Mesenchymal stem cell (in vitro differentiated cells and primary cell): ENCODE data around the gene F13A1.

Source experiments
- DNase-seq: peaks from one replicate; pipeline ENCODE4 v3.0.0-alpha.2; 2013
- H2AFZ ChIP-seq: one replicate; pipeline ENCODE4 v1.6.1; 2013; ENCODE audit warnings: low read depth, mild to moderate bottlenecking, control low read depth, inconsistent platforms, low read length, moderate library complexity
- H2AK5ac ChIP-seq: 2 replicates; pipeline ENCODE4 v1.6.1; 2013; ENCODE audit warnings: low read length, moderate library complexity, mild to moderate bottlenecking, inconsistent platforms; ENCODE audit not compliant: severe bottlenecking
- H2BK120ac ChIP-seq: one replicate; pipeline ENCODE4 v1.6.1; 2013; ENCODE audit warnings: low read depth, mild to moderate bottlenecking, inconsistent platforms, low read length, moderate library complexity
- H2BK12ac ChIP-seq, 2 experiments: one replicate each; pipeline ENCODE4 v1.6.1; 2013; ENCODE audit warnings: inconsistent platforms in 2 of 2, low read length in 2 of 2, mild to moderate bottlenecking in 2 of 2, moderate library complexity in 2 of 2, control low read depth in 1 of 2
- H2BK15ac ChIP-seq: one replicate; pipeline ENCODE4 v1.6.1; 2013; ENCODE audit warnings: mild to moderate bottlenecking, low read depth, inconsistent platforms; ENCODE audit not compliant: poor library complexity, severe bottlenecking
- H2BK5ac ChIP-seq: 2 replicates; pipeline ENCODE4 v1.6.1; 2013; ENCODE audit warnings: low read depth, mild to moderate bottlenecking, low read length, control low read depth, inconsistent platforms; ENCODE audit not compliant: poor library complexity, severe bottlenecking
- H3K14ac ChIP-seq, 2 experiments: one replicate each; pipeline ENCODE4 v1.6.1; 2013; ENCODE audit warnings: inconsistent platforms in 2 of 2, low read length in 2 of 2, control low read depth in 1 of 2, mild to moderate bottlenecking in 1 of 2, moderate library complexity in 1 of 2
- H3K18ac ChIP-seq, 2 experiments: one replicate each; pipeline ENCODE4 v1.6.1; 2013; ENCODE audit warnings: inconsistent platforms in 2 of 2, low read length in 2 of 2, control low read depth in 1 of 2, low read depth in 1 of 2, mild to moderate bottlenecking in 1 of 2
- H3K23ac ChIP-seq, 2 experiments: one replicate each; pipeline ENCODE4 v1.6.1; 2013; ENCODE audit warnings: inconsistent platforms in 2 of 2, low read length in 2 of 2, mild to moderate bottlenecking in 2 of 2, moderate library complexity in 2 of 2, control low read depth in 1 of 2
- H3K27ac ChIP-seq: 2 replicates; pipeline ENCODE4 v1.5.1; 2013; ENCODE audit warnings: mild to moderate bottlenecking, moderate library complexity, low read length, control low read depth, inconsistent platforms; ENCODE audit not compliant: poor library complexity, severe bottlenecking
- H3K27me3 ChIP-seq, 2 experiments: 2 replicates each; pipeline versions ENCODE4 v1.6.1 to v1.7.0; 2013; ENCODE audit warnings: low read length in 2 of 2, mild to moderate bottlenecking in 2 of 2, moderate library complexity in 2 of 2, control low read depth in 1 of 2, inconsistent platforms in 1 of 2; ENCODE audit not compliant: control insufficient read depth in 1 of 2, insufficient read depth in 1 of 2
- H3K36me3 ChIP-seq, 2 experiments: 2 replicates each; pipeline versions ENCODE4 v1.6.1 to v1.7.0; 2013; ENCODE audit warnings: low read length in 2 of 2, control low read depth in 1 of 2, inconsistent platforms in 1 of 2, low read depth in 1 of 2, mild to moderate bottlenecking in 1 of 2; ENCODE audit not compliant: insufficient read depth in 2 of 2, control insufficient read depth in 1 of 2
- H3K4ac ChIP-seq, 2 experiments: one replicate each; pipeline ENCODE4 v1.6.1; 2013; ENCODE audit warnings: inconsistent platforms in 2 of 2, low read length in 2 of 2, mild to moderate bottlenecking in 2 of 2, moderate library complexity in 2 of 2, control low read depth in 1 of 2, low read depth in 1 of 2
- H3K4me1 ChIP-seq: 2 replicates; pipeline ENCODE4 v1.6.1; 2013; ENCODE audit warnings: low read depth, low read length, control low read depth; ENCODE audit not compliant: control insufficient read depth, insufficient read depth
- H3K4me2 ChIP-seq: 2 replicates; pipeline ENCODE4 v1.6.1; 2013; ENCODE audit warnings: low read length, mild to moderate bottlenecking, inconsistent platforms; ENCODE audit not compliant: poor library complexity, severe bottlenecking
- H3K4me3 ChIP-seq, 2 experiments: 2 replicates each; pipeline versions ENCODE4 v1.5.1 to v1.7.0; 2013; ENCODE audit warnings: low read length in 2 of 2, mild to moderate bottlenecking in 2 of 2, control low read depth in 1 of 2, low read depth in 1 of 2; ENCODE audit not compliant: insufficient read depth in 1 of 2
- H3K79me1 ChIP-seq: replicated peaks from 2 replicates; pipeline ENCODE4 v1.6.1; 2013; ENCODE audit warnings: mild to moderate bottlenecking, control low read depth, low read length, inconsistent platforms; ENCODE audit not compliant: poor library complexity, severe bottlenecking
- H3K9ac ChIP-seq: 2 replicates; pipeline ENCODE4 v1.7.0; 2013; ENCODE audit warnings: mild to moderate bottlenecking, low read length, moderate library complexity
- H3K9me3 ChIP-seq: 2 replicates; pipeline ENCODE4 v1.7.0; 2013; ENCODE audit warnings: mild to moderate bottlenecking, low read length; ENCODE audit not compliant: control insufficient read depth
- H4K8ac ChIP-seq: one replicate; pipeline ENCODE4 v1.6.1; 2013; ENCODE audit warnings: inconsistent platforms, mild to moderate bottlenecking, low read length, moderate library complexity
- H4K91ac ChIP-seq: one replicate; pipeline ENCODE4 v1.6.1; 2013; ENCODE audit warnings: mild to moderate bottlenecking, low read length, inconsistent platforms
- WGBS: methylation state at CpG from one replicate; pipeline ENCODE4 v1.1.7; 2013; ENCODE audit warnings: mixed read lengths; 5-methylcytosine and 5-hydroxymethylcytosine counted together

Gene F13A1

DNA sequence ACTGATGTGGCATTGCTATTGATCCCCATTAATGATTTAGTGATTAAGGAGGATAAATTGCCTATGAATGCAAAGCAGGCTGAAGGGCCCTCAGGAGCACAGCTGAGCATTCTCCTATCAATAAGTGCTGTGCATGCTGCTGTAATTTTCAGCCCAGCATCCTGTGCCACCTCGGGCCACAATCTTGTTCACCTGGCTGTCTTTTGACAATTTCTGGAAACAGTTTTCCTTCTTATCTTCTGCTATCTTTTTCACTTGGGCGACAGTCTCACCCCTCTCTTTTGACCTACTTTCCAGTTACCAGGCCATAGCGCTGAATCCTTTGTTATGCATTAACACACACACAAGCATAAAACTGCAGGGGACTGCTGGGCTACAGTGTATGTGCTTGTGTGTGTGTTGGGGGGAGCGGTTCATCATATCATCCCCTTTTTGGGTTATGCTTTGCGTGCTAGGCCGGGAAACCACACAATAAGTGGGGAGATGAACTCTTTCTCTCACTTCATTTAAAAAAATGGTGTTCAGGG lies 60.2 kb downstream of the F13A1 start:
- Histone ChIP-seq H3K4ac (no peak overlapping the region), H2AFZ (no peak overlapping the region), H3K36me3 (no peaks in the 10 kb centered on the region), H3K4me2 (no peak overlapping the region), H3K27ac (no peak overlapping the region), H2BK120ac (no peak overlapping the region), H3K9ac (no peak overlapping the region), H2BK15ac (no peak overlapping the region), H4K91ac (no peak overlapping the region), H3K23ac (no peak overlapping the region), H3K27me3 (peaks cover 0 to 39% of the 10 kb centered on the region in 2 experiments), H3K79me1 (no peaks in the 10 kb centered on the region), H3K18ac (no peak overlapping the region), H2AK5ac (no peak overlapping the region), H3K9me3 (no peaks in the 10 kb centered on the region), H3K14ac (no peak overlapping the region), H2BK12ac (no peak overlapping the region), H3K4me1 (no peaks in the 10 kb centered on the region), H2BK5ac (no peak overlapping the region), H3K4me3 (no peak overlapping the region), H4K8ac (no peak overlapping the region)
- 64% methylated on average over 5 of the region's 6 CpGs for WGBS
- no peak for DNase-seq

DNA sequence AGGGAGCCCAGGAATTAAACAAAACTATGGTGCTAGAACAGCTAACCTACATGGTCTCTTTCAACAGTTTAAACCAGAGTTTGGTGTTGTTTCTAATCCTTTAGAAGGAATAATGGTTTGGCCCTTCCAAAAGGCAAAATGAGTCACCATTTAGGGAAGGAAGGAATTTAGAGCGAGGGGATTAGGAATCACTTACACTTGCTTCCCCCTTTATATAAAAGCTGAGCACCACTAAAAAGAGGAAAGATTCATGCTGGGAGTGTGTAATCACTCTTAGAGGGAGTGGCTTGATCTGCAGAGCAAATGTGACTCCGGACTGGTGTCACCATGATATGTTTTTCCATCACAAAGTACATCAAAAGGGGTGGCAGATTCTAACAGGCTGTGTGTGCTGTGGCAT lies 63.6 kb downstream of the F13A1 start:
- H3K4me2 ChIP-seq, result no peak overlapping the region
- no peak overlapping the region for H3K14ac ChIP-seq
- no peak overlapping the region for H2AFZ ChIP-seq
- no peaks in the 10 kb centered on the region for H3K79me1 ChIP-seq
- no peak overlapping the region for H3K18ac ChIP-seq
- no peak overlapping the region for H2BK15ac ChIP-seq
- no peak overlapping the region for H4K91ac ChIP-seq
- H2BK5ac ChIP-seq, result no peak overlapping the region
- H3K4me3 ChIP-seq, result no peak overlapping the region
- H3K23ac ChIP-seq, result no peak overlapping the region
- no peak overlapping the region for H3K4ac ChIP-seq
- H3K27me3 ChIP-seq, result peaks cover 0 to 18% of the 10 kb centered on the region in 2 experiments
- H3K36me3 ChIP-seq, result no peaks in the 10 kb centered on the region
- H2BK120ac ChIP-seq, result no peak overlapping the region
- H3K9me3 ChIP-seq, result no peaks in the 10 kb centered on the region
- no peak for DNase-seq
- H3K4me1 ChIP-seq, result no peaks in the 10 kb centered on the region
- H2BK12ac ChIP-seq, result no peak overlapping the region
- H3K9ac ChIP-seq, result no peak overlapping the region
- H4K8ac ChIP-seq, result no peak overlapping the region
- WGBS, result 55% methylated on average over 2 of the region's 2 CpGs
- H3K27ac ChIP-seq, result no peak overlapping the region
- H2AK5ac ChIP-seq, result no peak overlapping the region

DNA sequence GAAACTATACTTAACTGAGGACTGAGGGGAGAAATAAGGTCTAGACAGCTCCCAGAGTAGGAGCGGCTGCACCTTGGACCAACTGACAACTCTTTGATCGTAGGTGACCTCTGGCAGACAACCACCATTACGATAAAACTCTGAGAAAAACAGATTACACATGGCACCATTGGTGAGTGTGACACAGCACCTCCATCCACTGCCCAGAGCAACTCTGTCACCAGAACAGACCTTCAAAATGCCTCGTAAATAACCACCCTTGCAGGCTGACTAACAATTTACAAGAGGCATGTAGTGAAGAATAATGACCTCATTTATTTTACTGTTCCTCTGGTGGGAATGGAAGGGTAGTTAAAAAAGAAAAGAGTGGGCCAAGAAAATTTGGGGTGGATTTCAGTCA lies 64.2 kb downstream of the F13A1 start:
- Histone ChIP-seq H3K79me1 (no peaks in the 10 kb centered on the region), H2BK12ac (no peak overlapping the region), H3K4me2 (no peak overlapping the region), H2AFZ (no peak overlapping the region), H3K27me3 (peaks cover 0 to 22% of the 10 kb centered on the region in 2 experiments), H4K8ac (no peak overlapping the region), H3K4ac (no peak overlapping the region), H2BK5ac (no peak overlapping the region), H3K27ac (no peak overlapping the region), H3K14ac (no peak overlapping the region), H2AK5ac (no peak overlapping the region), H3K36me3 (no peaks in the 10 kb centered on the region), H3K18ac (no peak overlapping the region), H2BK120ac (no peak overlapping the region), H4K91ac (no peak overlapping the region), H3K4me1 (no peaks in the 10 kb centered on the region), H3K4me3 (no peak overlapping the region), H2BK15ac (no peak overlapping the region), H3K23ac (no peak overlapping the region), H3K9ac (no peak overlapping the region), H3K9me3 (no peaks in the 10 kb centered on the region)
- 69% methylated on average over 3 of the region's 4 CpGs for WGBS
- DNase-seq, result no peak

DNA sequence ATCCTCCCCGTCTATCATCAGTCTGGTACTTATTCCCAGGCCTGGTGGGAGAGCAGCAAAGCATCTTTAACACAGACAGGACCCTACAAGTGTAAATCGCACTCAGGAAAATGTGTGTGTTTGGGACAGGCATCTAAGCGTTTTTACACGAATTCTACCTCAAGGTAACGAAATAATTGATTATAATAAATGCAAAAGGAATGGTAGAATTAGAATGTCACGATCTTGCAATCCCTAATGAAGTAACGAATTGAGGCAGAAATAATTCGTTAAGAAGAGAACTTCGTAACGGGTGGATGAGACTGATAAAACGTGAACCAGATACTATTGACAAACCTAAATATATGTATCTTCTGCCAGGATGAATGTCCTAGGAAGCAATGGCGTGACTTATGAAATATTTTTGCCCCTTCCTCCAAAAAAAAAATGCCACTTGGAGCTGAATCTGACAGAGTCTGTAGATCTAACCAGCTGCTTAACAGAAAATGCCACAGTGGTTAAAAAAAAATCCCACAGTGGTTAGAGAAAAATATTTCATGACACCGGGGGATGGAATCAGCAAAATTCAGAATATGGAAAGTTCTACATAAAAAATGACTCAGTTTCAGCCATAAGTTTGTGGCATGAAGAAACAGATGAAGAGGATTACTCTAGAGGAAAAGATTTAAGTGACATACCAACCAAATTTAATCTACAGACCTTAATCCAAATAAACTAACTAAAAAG lies 68.7 kb downstream of the F13A1 start:
- Histone ChIP-seq H2BK120ac (no peak overlapping the region), H2AK5ac (no peak overlapping the region), H2BK15ac (no peak overlapping the region), H3K79me1 (no peaks in the 10 kb centered on the region), H3K18ac (no peak overlapping the region), H3K23ac (no peak overlapping the region), H2BK5ac (no peak overlapping the region), H3K4me3 (no peak overlapping the region), H3K36me3 (no peaks in the 10 kb centered on the region), H3K9me3 (no peaks in the 10 kb centered on the region), H3K4me2 (no peak overlapping the region), H2AFZ (no peak overlapping the region), H4K91ac (no peak overlapping the region), H4K8ac (no peak overlapping the region), H3K9ac (no peak overlapping the region), H3K27ac (no peak overlapping the region), H2BK12ac (no peak overlapping the region), H3K4ac (no peak overlapping the region), H3K27me3 (peaks cover 0 to 22% of the 10 kb centered on the region in 2 experiments), H3K4me1 (no peaks in the 10 kb centered on the region), H3K14ac (no peak overlapping the region)
- WGBS, result 82% methylated on average over 12 of the region's 13 CpGs
- DNase-seq, result no peak
